ENCODE results near the gene NDUFV1.

DNA sequence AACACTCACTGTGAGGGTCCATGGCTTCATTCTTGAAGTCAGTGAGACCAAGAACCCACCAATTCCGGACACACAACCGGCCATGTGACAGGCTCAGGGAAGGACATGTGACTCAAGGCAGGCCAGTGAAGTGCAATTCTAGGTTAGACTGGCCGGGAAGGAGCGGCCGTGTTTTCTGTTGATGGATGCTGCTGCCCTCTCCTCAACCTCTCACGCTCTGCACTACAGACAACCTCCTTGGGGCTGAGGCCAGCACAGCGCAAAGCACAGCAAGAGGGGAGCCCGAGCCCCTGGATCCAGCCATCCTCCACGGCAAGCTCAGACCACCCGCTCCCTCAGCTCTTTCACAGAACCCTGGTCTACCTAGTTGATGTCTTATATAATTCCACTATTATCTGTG lies 20.2 kb downstream of the NDUFV1 start:
- TF ChIP-seq, protein P1, sequence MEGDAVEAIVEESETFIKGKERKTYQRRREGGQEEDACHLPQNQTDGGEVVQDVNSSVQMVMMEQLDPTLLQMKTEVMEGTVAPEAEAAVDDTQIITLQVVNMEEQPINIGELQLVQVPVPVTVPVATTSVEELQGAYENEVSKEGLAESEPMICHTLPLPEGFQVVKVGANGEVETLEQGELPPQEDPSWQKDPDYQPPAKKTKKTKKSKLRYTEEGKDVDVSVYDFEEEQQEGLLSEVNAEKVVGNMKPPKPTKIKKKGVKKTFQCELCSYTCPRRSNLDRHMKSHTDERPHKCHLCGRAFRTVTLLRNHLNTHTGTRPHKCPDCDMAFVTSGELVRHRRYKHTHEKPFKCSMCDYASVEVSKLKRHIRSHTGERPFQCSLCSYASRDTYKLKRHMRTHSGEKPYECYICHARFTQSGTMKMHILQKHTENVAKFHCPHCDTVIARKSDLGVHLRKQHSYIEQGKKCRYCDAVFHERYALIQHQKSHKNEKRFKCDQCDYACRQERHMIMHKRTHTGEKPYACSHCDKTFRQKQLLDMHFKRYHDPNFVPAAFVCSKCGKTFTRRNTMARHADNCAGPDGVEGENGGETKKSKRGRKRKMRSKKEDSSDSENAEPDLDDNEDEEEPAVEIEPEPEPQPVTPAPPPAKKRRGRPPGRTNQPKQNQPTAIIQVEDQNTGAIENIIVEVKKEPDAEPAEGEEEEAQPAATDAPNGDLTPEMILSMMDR (IDR thresholded peaks at IDR 0.05) = no peak
- TF ChIP-seq POLR2A (IDR thresholded peaks at IDR 0.05) = no peak

All from testis (tissue), 2 donors.